ENCODE measurements around the gene NACC2.

GRCh38 chr9:136092353-136092650 is 2.8 kb downstream of the NACC2 start:
- no peak for TF ChIP-seq ATF2 (IDR thresholded peaks at IDR 0.05; ENCODE audit: low read length)
- TF ChIP-seq ELK1 (IDR thresholded peaks at IDR 0.05; ENCODE audit: low read depth, low read length) = no peak
- TF ChIP-seq ESRRA (IDR thresholded peaks at IDR 0.05; ENCODE audit: low read length) = no peak
- no peak for TF ChIP-seq SMC3 (IDR thresholded peaks at IDR 0.05; ENCODE audit: borderline replicate concordance, low read length)
- TF ChIP-seq POLR2AphosphoS5 (IDR thresholded peaks at IDR 0.05; ENCODE audit: low read length) = no peak
- TF ChIP-seq POLR2A (IDR thresholded peaks at IDR 0.05; ENCODE audit: low read depth, low read length) = no peak

All from GM12878 (cell line).